ENCODE results near the gene GIMAP7. TPM values are rescaled to one million over a fixed set of nuclear protein-coding genes. Genes with fewer than 3 reads are reported as not detected.
A peak's percentile ranks its signal among the peaks of the same experiment; 100 is the strongest.
"Not testable (repeated sequence)": the region's sequence is repeated elsewhere in the genome, so short reads cannot be mapped to it uniquely, and the experiment has no call there.

The GIMAP7 gene
- total and polyA plus RNA-seq, 2 donors, result 48.1 to 69.0 TPM

GRCh38 chr7:150476819-150477631, 37.6 kb upstream of the GIMAP7 start:
- no peaks in the 10 kb centered on the region for H3K36me3 ChIP-seq (ENCODE audit: control insufficient read depth in 2 of 2, insufficient read depth in 2 of 2, low read length in 1 of 2)
- H3K4me1 ChIP-seq (ENCODE audit: control insufficient read depth in 2 of 2, insufficient read depth in 2 of 2, low read length in 2 of 2), result peaks cover 4 to 25% of the 10 kb centered on the region in 2 donors
- DNase-seq (ENCODE audit: low read depth in 6 of 9, low spot score in 9 of 9), result no peak
- WGBS, result 97% methylated on average over 25 of the region's 25 CpGs
- H3K27me3 ChIP-seq (ENCODE audit: control insufficient read depth in 2 of 2, insufficient read depth in 1 of 2, low read length in 1 of 2), result no peaks in the 10 kb centered on the region
- H3K9me3 ChIP-seq (ENCODE audit: control insufficient read depth in 2 of 2, insufficient read depth in 1 of 2, low read length in 1 of 2), result no peaks in the 10 kb centered on the region
- no peak overlapping the region for H3K27ac ChIP-seq (ENCODE audit: low read depth in 1 of 2, low read length in 1 of 2)
- no peak overlapping the region for H3K4me3 ChIP-seq (ENCODE audit: low read length in 2 of 2)

DNA sequence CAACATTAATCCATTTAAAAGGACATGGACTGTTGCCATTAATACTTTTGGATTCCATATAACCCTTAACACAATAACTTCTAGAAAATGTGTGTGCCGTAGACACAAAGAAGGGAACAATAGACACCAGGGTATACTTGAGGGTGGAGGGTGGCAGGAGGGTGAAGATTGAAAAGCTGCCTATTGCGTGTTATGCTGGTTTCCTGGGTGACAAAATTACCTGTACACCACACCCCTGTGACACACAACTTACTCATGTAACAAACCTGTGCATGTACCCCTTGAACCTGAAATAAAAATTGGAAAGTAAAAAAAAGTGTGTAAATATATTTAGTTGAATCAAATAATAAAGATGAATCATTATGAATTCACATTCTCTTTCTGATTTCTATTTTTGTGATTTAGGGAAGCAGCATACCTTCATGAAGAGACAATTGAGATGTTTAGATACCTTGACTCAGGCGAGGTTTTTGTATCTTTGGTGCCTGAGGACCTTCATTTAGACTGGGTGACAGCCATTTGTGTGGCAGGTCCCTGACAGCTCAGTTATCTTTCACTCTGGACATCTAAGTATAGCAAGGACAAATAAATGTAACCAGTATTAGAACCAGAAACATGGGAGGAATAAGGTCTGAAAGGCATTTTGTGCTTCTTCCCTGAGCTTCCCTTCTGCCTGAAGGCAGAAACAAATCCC, 35.5 kb upstream of the GIMAP7 start:
- Histone ChIP-seq H3K27me3 (ENCODE audit: control insufficient read depth in 2 of 2, insufficient read depth in 1 of 2, low read length in 1 of 2) (no peaks in the 10 kb centered on the region), H3K4me1 (ENCODE audit: control insufficient read depth in 2 of 2, insufficient read depth in 2 of 2, low read length in 2 of 2) (peaks cover 6 to 33% of the 10 kb centered on the region in 2 donors), H3K27ac (ENCODE audit: low read depth in 1 of 2, low read length in 1 of 2) (no peak overlapping the region), H3K36me3 (ENCODE audit: control insufficient read depth in 2 of 2, insufficient read depth in 2 of 2, low read length in 1 of 2) (no peaks in the 10 kb centered on the region), H3K9me3 (ENCODE audit: control insufficient read depth in 2 of 2, insufficient read depth in 1 of 2, low read length in 1 of 2) (no peaks in the 10 kb centered on the region), H3K4me3 (ENCODE audit: low read length in 2 of 2) (no peak overlapping the region)
- WGBS, result 90% methylated on average over 3 of the region's 3 CpGs
- DNase-seq (ENCODE audit: low read depth in 6 of 9, low spot score in 9 of 9), result peak in 1 of 9 donors; percentile 48

DNA sequence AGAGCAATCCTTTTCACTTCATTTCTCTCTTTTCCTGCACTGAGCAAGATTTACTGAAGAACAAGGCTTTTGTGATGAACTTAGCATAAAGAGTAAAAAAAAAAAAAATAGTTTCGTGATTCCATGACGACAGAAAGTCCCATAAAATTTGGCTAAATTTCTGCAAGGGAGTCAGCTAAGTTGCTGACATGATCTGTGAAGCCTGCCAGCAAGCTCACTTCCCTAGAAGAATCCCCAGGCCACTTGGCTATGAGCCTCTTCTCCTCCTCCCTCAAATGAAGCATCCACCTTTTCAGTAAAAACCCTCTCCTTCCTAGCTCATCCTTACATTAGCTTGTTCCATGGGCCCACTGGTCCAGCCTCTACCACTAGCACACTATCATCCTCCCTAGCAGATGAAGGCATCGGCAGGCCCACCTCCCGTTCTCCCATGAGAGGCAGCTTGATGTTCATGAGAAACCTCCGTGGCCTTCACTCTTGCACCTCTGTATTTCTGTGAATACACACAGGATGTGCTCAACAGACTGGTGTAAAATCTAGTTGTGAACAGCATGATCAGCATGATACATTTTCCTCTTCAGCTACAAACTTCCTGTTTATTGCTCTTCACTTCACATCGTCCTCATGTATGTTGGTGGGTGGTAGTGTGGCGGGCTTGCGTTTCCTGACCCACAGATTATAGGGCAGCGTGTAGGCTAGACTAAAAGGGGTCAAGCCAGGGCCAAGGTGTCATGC, 33.3 kb upstream of the GIMAP7 start:
- DNase-seq (ENCODE audit: low read depth in 6 of 9, low spot score in 9 of 9), result peak in 5 of 9 donors; percentile 44 to 81 (median 50)
- H3K4me1 ChIP-seq (ENCODE audit: control insufficient read depth in 2 of 2, insufficient read depth in 2 of 2, low read length in 2 of 2), result peaks cover 6 to 33% of the 10 kb centered on the region in 2 donors
- 63% methylated on average over 9 of the region's 9 CpGs for WGBS
- no peaks in the 10 kb centered on the region for H3K36me3 ChIP-seq (ENCODE audit: control insufficient read depth in 2 of 2, insufficient read depth in 2 of 2, low read length in 1 of 2)
- H3K9me3 ChIP-seq (ENCODE audit: control insufficient read depth in 2 of 2, insufficient read depth in 1 of 2, low read length in 1 of 2), result no peaks in the 10 kb centered on the region
- no peak overlapping the region for H3K4me3 ChIP-seq (ENCODE audit: low read length in 2 of 2)
- peak overlapping the region; percentile 91 to 93 for H3K27ac ChIP-seq (ENCODE audit: low read depth in 1 of 2, low read length in 1 of 2)
- no peaks in the 10 kb centered on the region for H3K27me3 ChIP-seq (ENCODE audit: control insufficient read depth in 2 of 2, insufficient read depth in 1 of 2, low read length in 1 of 2)

DNA sequence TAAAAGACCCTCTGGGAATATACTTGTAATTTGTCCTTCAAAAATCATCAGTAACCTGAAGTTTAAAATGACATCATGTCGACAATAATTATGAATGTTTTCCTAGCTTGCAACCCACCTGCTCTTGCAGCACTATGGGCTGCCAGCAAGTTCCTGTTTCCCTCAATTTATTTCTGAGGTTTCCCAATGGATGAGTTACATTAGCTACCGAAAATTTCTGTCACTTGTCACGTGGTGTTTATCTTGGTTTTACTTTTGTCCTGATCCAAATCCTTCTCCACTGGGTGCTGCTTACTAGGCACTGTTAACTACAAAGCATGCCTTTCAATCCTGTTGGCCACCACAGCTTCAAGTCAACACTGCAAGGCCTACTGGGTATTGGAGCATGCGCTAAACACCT, 32.8 kb upstream of the GIMAP7 start:
- WGBS, result 92% methylated on average over 4 of the region's 4 CpGs
- H3K4me3 ChIP-seq (ENCODE audit: low read length in 2 of 2), result no peak overlapping the region
- H3K4me1 ChIP-seq (ENCODE audit: control insufficient read depth in 2 of 2, insufficient read depth in 2 of 2, low read length in 2 of 2), result peaks cover 6 to 33% of the 10 kb centered on the region in 2 donors
- peak overlapping the region; percentile 91 to 93 for H3K27ac ChIP-seq (ENCODE audit: low read depth in 1 of 2, low read length in 1 of 2)
- no peak for DNase-seq (ENCODE audit: low read depth in 6 of 9, low spot score in 9 of 9)
- H3K9me3 ChIP-seq (ENCODE audit: control insufficient read depth in 2 of 2, insufficient read depth in 1 of 2, low read length in 1 of 2), result no peaks in the 10 kb centered on the region
- no peaks in the 10 kb centered on the region for H3K36me3 ChIP-seq (ENCODE audit: control insufficient read depth in 2 of 2, insufficient read depth in 2 of 2, low read length in 1 of 2)
- H3K27me3 ChIP-seq (ENCODE audit: control insufficient read depth in 2 of 2, insufficient read depth in 1 of 2, low read length in 1 of 2), result no peaks in the 10 kb centered on the region

GRCh38 chr7:150483514-150483913, 31.2 kb upstream of the GIMAP7 start:
- not testable (repeated sequence) for H3K4me3 ChIP-seq (ENCODE audit: low read length in 2 of 2); H3K9me3 ChIP-seq (ENCODE audit: control insufficient read depth in 2 of 2, insufficient read depth in 1 of 2, low read length in 1 of 2); H3K27me3 ChIP-seq (ENCODE audit: control insufficient read depth in 2 of 2, insufficient read depth in 1 of 2, low read length in 1 of 2); H3K36me3 ChIP-seq (ENCODE audit: control insufficient read depth in 2 of 2, insufficient read depth in 2 of 2, low read length in 1 of 2)
- Histone ChIP-seq H3K4me1 (ENCODE audit: control insufficient read depth in 2 of 2, insufficient read depth in 2 of 2, low read length in 2 of 2) (peaks cover 6 to 33% of the 10 kb centered on the region in 2 donors), H3K27ac (ENCODE audit: low read depth in 1 of 2, low read length in 1 of 2) (peak overlapping the region in 1 of 2 donors; percentile 67)
- 0% methylated on average over 2 of the region's 2 CpGs for WGBS
- peak in 1 of 9 donors; percentile 33 for DNase-seq (ENCODE audit: low read depth in 6 of 9, low spot score in 9 of 9)

DNA sequence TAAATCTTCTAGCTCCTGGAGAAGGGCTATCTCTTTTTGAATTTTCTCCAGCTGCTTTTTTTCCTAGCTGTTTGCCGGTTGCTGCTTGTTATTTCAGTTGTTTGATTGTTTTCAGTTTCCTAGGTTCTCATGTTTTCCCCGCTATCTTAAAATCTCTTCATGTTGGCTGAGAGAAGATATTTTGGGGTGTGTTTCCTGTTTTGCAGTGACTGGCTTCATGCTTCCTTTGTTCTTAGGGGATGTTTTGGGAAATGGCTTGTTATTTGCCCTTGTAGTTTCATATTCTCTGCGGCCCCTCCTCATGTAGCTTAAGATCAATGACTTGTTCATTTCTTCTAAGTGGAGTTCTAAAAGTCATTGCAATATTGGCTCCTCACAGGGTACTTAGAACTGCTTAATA, 30.6 kb upstream of the GIMAP7 start:
- H3K27ac ChIP-seq (ENCODE audit: low read depth in 1 of 2, low read length in 1 of 2), result peak overlapping the region in 1 of 2 donors; percentile 67
- WGBS, result 3% methylated on average over 3 of the region's 3 CpGs
- H3K4me3 ChIP-seq (ENCODE audit: low read length in 2 of 2), result not testable (repeated sequence)

DNA sequence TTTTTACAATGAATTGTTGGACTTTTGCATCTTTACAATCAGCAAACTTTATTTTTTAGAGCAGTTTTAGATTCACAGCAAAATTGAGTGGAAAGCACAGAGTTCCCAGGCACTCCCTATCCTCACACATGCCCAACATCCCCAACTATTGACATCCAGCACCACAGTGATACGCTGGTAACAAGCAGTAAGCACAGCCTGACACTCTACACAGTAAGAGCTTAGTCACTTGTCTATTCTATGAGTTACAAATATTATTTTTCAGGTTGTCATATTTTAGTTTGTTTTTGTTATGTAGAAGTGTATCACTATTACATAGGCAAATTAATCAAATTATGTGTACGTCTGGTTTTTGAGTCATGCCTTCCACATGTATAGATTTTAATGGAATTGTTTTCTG, 27.0 kb upstream of the GIMAP7 start:
- Histone ChIP-seq H3K4me1 (ENCODE audit: control insufficient read depth in 2 of 2, insufficient read depth in 2 of 2, low read length in 2 of 2) (peaks cover 0 to 5% of the 10 kb centered on the region in 2 donors), H3K27me3 (ENCODE audit: control insufficient read depth in 2 of 2, insufficient read depth in 1 of 2, low read length in 1 of 2) (no peaks in the 10 kb centered on the region), H3K27ac (ENCODE audit: low read depth in 1 of 2, low read length in 1 of 2) (no peak overlapping the region), H3K9me3 (ENCODE audit: control insufficient read depth in 2 of 2, insufficient read depth in 1 of 2, low read length in 1 of 2) (no peaks in the 10 kb centered on the region), H3K4me3 (ENCODE audit: low read length in 2 of 2) (no peak overlapping the region), H3K36me3 (ENCODE audit: control insufficient read depth in 2 of 2, insufficient read depth in 2 of 2, low read length in 1 of 2) (no peaks in the 10 kb centered on the region)
- no peak for DNase-seq (ENCODE audit: low read depth in 6 of 9, low spot score in 9 of 9)
- 93% methylated on average over 2 of the region's 2 CpGs for WGBS

More for the DNA sequence above, 30.6 kb upstream of the GIMAP7 start:
- peak in 1 of 9 donors; percentile 48 for DNase-seq (ENCODE audit: low read depth in 6 of 9, low spot score in 9 of 9)
- H3K4me1 ChIP-seq (ENCODE audit: control insufficient read depth in 2 of 2, insufficient read depth in 2 of 2, low read length in 2 of 2), result peaks cover 6 to 33% of the 10 kb centered on the region in 2 donors
- not testable (repeated sequence) for H3K27me3 ChIP-seq (ENCODE audit: control insufficient read depth in 2 of 2, insufficient read depth in 1 of 2, low read length in 1 of 2); H3K36me3 ChIP-seq (ENCODE audit: control insufficient read depth in 2 of 2, insufficient read depth in 2 of 2, low read length in 1 of 2); H3K9me3 ChIP-seq (ENCODE audit: control insufficient read depth in 2 of 2, insufficient read depth in 1 of 2, low read length in 1 of 2)

DNA sequence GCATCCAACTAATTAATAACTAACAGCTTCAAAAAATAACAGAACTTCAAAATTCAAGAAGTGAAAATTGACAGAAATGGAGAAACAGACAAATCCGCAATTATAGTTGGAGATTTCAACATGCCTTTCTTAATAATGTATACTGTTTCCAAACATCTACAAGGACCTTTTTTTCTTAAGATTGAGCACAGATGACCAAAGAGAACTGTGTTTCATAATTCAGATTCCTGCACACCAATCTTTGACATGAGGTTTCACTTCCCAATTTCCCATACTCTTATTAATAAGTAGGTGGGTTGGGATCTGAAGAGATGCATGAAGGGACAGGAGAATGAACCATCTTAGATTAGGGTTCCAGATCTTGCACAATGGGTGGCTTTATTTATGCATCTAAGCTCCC, 24.9 kb upstream of the GIMAP7 start:
- WGBS, result 97% methylated on average over 1 of the region's 1 CpG
- H3K27me3 ChIP-seq (ENCODE audit: control insufficient read depth in 2 of 2, insufficient read depth in 1 of 2, low read length in 1 of 2), result no peaks in the 10 kb centered on the region

GRCh38 chr7:150493442-150493841, 21.2 kb upstream of the GIMAP7 start:
- H3K4me3 ChIP-seq (ENCODE audit: low read length in 2 of 2); H3K27me3 ChIP-seq (ENCODE audit: control insufficient read depth in 2 of 2, insufficient read depth in 1 of 2, low read length in 1 of 2); H3K9me3 ChIP-seq (ENCODE audit: control insufficient read depth in 2 of 2, insufficient read depth in 1 of 2, low read length in 1 of 2); H3K27ac ChIP-seq (ENCODE audit: low read depth in 1 of 2, low read length in 1 of 2); DNase-seq (ENCODE audit: low read depth in 6 of 9, low spot score in 9 of 9); H3K36me3 ChIP-seq (ENCODE audit: control insufficient read depth in 2 of 2, insufficient read depth in 2 of 2, low read length in 1 of 2); H3K4me1 ChIP-seq (ENCODE audit: control insufficient read depth in 2 of 2, insufficient read depth in 2 of 2, low read length in 2 of 2): not testable (repeated sequence)
- WGBS, result 89% methylated on average over 2 of the region's 3 CpGs

More for the DNA sequence above, 24.9 kb upstream of the GIMAP7 start:
- H3K27ac ChIP-seq (ENCODE audit: low read depth in 1 of 2, low read length in 1 of 2), result no peak overlapping the region
- no peaks in the 10 kb centered on the region for H3K9me3 ChIP-seq (ENCODE audit: control insufficient read depth in 2 of 2, insufficient read depth in 1 of 2, low read length in 1 of 2)
- H3K36me3 ChIP-seq (ENCODE audit: control insufficient read depth in 2 of 2, insufficient read depth in 2 of 2, low read length in 1 of 2), result no peaks in the 10 kb centered on the region
- H3K4me3 ChIP-seq (ENCODE audit: low read length in 2 of 2), result no peak overlapping the region
- no peaks in the 10 kb centered on the region for H3K4me1 ChIP-seq (ENCODE audit: control insufficient read depth in 2 of 2, insufficient read depth in 2 of 2, low read length in 2 of 2)
- no peak for DNase-seq (ENCODE audit: low read depth in 6 of 9, low spot score in 9 of 9)
